Measurements from ENCODE around the gene BICRA. TPM values are rescaled to one million over a fixed set of nuclear protein-coding genes. Genes with fewer than 3 reads are reported as not detected.
A peak's percentile ranks its signal among the peaks of the same experiment; 100 is the strongest.

Gene BICRA
- polyA plus RNA-seq, 3 donors = 0.08 to 4.6 TPM; not detected in 1

DNA sequence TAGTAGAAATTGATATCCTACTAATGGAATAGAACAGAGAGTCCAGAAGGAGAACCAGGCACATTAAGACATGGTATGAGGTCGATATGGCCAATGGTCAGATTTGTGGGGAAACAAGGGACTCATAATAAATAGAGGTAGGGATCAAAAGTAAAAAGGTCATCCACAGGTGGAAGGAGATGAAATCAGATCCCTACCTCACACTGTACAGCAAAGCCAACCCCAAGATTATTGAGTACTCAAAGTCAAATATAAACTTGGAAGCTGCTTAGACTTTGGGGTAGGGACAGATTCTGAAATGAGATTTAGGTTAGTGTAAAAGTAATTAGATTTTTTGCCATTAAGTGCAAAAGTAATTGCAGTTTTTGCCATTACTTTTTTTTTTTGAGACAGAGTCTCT is 40.7 kb downstream of the BICRA start:
- DNase-seq = no peak
- intact Hi-C loops (cut with micrococcal nuclease) = no loop called here
- Histone ChIP-seq H3K79me2 (ENCODE audit: insufficient read depth, low read length) (peaks cover 82% of the 10 kb centered on the region), H4K20me1 (ENCODE audit: insufficient read depth, low read length) (peaks cover 97% of the 10 kb centered on the region), H3K27ac (ENCODE audit: low read depth in 1 of 2, low read length in 2 of 2) (no peak overlapping the region), H3K4me3 (replicated peaks in 1 of 3; ENCODE audit: low read depth in 2 of 3, low read length in 3 of 3) (no peak overlapping the region), H3K4me1 (ENCODE audit: control insufficient read depth in 1 of 2, insufficient read depth in 2 of 2, low read length in 2 of 2) (no peaks in the 10 kb centered on the region), H2AFZ (ENCODE audit: insufficient read depth, low read depth, low read length, poor library complexity, severe bottlenecking) (no peak overlapping the region), H3K9ac (ENCODE audit: insufficient read depth, low read length, poor library complexity, severe bottlenecking) (no peak overlapping the region), H3K27me3 (ENCODE audit: control insufficient read depth in 2 of 2, insufficient read depth in 2 of 2, low read length in 2 of 2) (no peaks in the 10 kb centered on the region), H3K36me3 (replicated peaks in 1 of 2; ENCODE audit: control insufficient read depth in 1 of 2, insufficient read depth in 2 of 2, low read length in 2 of 2) (peaks cover 5 to 59% of the 10 kb centered on the region in 2 donors), H3K9me3 (replicated peaks in 1 of 2; ENCODE audit: control insufficient read depth in 1 of 2, insufficient read depth in 1 of 2, low read length in 2 of 2) (no peaks in the 10 kb centered on the region), H3K4me2 (replicated peaks; ENCODE audit: extremely low read depth, low read length, poor library complexity, severe bottlenecking) (no peak overlapping the region)
- no CpG with 5 or more reads among the region's 1 CpG for WGBS (ENCODE audit: insufficient coverage)
- no peak for TF ChIP-seq CTCF (IDR thresholded peaks at IDR 0.05)
- no peak overlapping the region for H3K4me3 Mint-ChIP-seq
- H3K9me3 Mint-ChIP-seq = peaks cover 0 to 3% (median 0%) of the 10 kb centered on the region in 7 donors
- peaks cover 0 to 1% (median 0%) of the 10 kb centered on the region in 3 donors for H3K27me3 Mint-ChIP-seq (ENCODE audit: low read depth in 3 of 3)
- H3K27ac Mint-ChIP-seq = no peak overlapping the region
- H3K4me1 Mint-ChIP-seq = peaks cover 6% of the 10 kb centered on the region
- peaks cover 51 to 53% of the 10 kb centered on the region in 2 donors for H3K36me3 Mint-ChIP-seq

GRCh38 chr19:47650700-47651099 is 41.8 kb downstream of the BICRA start:
- H3K9ac ChIP-seq (ENCODE audit: insufficient read depth, low read length, poor library complexity, severe bottlenecking) = no peak overlapping the region
- no peaks in the 10 kb centered on the region for H3K4me1 ChIP-seq (ENCODE audit: control insufficient read depth in 1 of 2, insufficient read depth in 2 of 2, low read length in 2 of 2)
- DNase-seq = no peak
- peaks cover 5 to 51% of the 10 kb centered on the region in 2 donors for H3K36me3 ChIP-seq (replicated peaks in 1 of 2; ENCODE audit: control insufficient read depth in 1 of 2, insufficient read depth in 2 of 2, low read length in 2 of 2)
- peaks cover 76% of the 10 kb centered on the region for H3K79me2 ChIP-seq (ENCODE audit: insufficient read depth, low read length)
- H3K27me3 Mint-ChIP-seq (ENCODE audit: low read depth in 3 of 3) = peaks cover 0 to 1% (median 0%) of the 10 kb centered on the region in 3 donors
- no peak overlapping the region for H3K27ac ChIP-seq (ENCODE audit: low read depth in 1 of 2, low read length in 2 of 2)
- peaks cover 43 to 52% of the 10 kb centered on the region in 2 donors for H3K36me3 Mint-ChIP-seq
- H3K27me3 ChIP-seq (ENCODE audit: control insufficient read depth in 2 of 2, insufficient read depth in 2 of 2, low read length in 2 of 2) = no peaks in the 10 kb centered on the region
- no peak overlapping the region for H3K4me3 Mint-ChIP-seq
- peaks cover 0 to 3% (median 0%) of the 10 kb centered on the region in 7 donors for H3K9me3 Mint-ChIP-seq
- no peak for TF ChIP-seq CTCF (IDR thresholded peaks at IDR 0.05)
- H4K20me1 ChIP-seq (ENCODE audit: insufficient read depth, low read length) = peaks cover 93% of the 10 kb centered on the region
- H2AFZ ChIP-seq (ENCODE audit: insufficient read depth, low read depth, low read length, poor library complexity, severe bottlenecking) = no peak overlapping the region
- H3K4me3 ChIP-seq (replicated peaks in 1 of 3; ENCODE audit: low read depth in 2 of 3, low read length in 3 of 3) = no peak overlapping the region
- H3K4me1 Mint-ChIP-seq = peaks cover 5% of the 10 kb centered on the region
- H3K9me3 ChIP-seq (replicated peaks in 1 of 2; ENCODE audit: control insufficient read depth in 1 of 2, insufficient read depth in 1 of 2, low read length in 2 of 2) = no peaks in the 10 kb centered on the region
- H3K27ac Mint-ChIP-seq = peak overlapping the region in 1 of 7 donors; percentile 15
- intact Hi-C loops (cut with micrococcal nuclease) = no loop called here
- WGBS (ENCODE audit: insufficient coverage) = over 99% methylated on average over 6 of the region's 7 CpGs
- no peak overlapping the region for H3K4me2 ChIP-seq (replicated peaks; ENCODE audit: extremely low read depth, low read length, poor library complexity, severe bottlenecking)

Data from CD14-positive monocyte (primary cell).